GM19463 (cell line): ENCODE results near the gene FAM118A.
"Not testable (repeated sequence)": the region's sequence is repeated elsewhere in the genome, so short reads cannot be mapped to it uniquely, and the experiment has no call there.

Experiments used
- ATAC-seq: cut with Tn5 transposase; IDR thresholded peaks from one replicate; pipeline ENCODE4 v1.9.1; 2021; ENCODE audit warnings: mild to moderate bottlenecking, moderate library complexity; ENCODE audit not compliant: unreplicated experiment

FAM118A gene

DNA sequence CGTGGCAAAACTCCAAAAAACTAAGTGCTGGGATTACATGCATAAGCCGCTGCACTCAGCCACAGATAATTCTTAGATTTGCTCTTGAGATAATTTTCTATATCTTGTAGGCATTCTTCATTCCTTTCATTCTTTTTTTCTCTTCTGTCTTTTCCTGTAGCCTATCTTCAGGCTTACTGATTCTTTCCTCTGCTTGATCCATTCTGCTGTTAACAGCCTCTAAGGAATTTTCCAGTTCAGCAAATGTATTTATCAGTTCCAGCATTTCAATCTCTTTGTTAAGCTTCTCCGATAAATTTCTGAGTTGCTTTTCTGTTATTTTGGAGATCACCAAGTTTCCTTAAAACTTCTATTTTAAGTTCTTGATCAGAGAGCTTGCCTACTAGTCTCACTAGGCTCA is 57.0 kb downstream of the FAM118A start:
- ATAC-seq = no peak

DNA sequence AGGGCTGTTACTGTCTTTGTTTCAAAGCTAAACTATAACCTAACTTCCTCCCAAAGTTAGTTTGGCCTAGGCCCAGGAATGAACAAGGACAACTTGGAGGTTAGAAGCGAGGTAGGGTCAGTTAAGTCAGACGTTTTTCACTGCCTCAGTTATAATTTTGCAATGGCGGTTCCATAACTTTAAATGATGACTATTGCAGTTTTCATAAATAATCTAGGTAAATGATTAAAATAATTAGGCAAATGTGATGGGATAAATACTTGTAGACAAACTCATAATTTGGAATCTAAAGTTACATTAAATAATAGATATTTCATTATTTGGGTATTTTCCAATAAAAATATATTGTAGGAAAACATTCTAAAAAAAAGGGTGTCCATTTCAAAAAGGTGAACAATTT is 63.9 kb downstream of the FAM118A start:
- ATAC-seq = not testable (repeated sequence)

DNA sequence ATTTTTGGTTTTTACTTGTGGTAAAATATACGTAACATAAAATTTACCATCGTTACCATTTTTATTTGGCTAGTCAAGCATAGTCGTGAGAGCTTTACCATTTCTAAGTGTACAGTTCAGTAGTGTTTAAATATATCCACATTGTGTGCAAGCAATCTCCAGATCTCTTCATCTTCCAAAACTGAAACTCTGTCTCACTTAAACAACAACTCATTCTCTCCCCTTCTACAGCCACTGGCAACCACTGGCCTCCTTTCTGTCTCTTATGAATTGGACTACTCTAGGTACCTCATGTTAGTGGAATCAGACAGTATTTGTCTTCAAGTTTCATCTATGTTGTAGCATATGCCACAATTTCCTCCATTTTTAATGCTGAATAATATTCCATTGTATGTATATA is 66.3 kb downstream of the FAM118A start:
- no peak for ATAC-seq

DNA sequence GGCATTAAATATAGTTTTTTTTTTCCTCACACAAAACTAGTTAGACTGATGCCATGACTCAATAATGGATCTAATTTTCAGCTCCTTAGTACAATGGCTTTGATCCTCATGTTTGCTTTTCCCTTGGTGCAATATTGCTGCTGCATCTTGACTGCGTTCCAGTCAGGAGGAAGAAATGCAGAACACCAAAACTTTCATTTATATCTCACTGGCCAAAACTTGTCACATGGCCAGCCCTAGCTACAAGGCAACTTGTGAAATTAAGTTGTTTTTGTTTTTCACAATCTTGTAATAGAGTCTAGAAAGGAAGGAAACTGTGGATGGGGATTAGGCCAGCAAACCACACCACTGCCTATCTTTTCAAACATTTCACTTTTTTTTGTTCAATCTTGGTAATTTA is 67.0 kb downstream of the FAM118A start:
- ATAC-seq = no peak

DNA sequence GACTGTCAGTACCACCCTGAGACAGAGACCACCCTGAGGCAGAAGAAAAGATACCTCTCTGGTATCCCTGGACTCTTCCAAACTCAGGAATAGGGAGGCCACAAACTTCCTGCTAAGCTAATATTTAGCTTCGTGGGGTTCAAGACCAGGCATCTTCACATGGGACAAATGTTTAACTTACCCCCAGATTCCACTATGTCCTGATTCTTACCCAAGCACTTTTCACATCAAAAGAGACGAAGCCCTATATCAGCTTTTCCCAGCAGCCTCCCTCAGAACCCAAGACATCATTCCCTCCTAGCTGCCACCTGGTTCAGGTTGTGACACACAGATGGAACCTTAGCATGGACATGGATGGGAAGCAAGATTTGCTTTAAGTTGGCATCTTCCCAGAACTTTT is 71.6 kb downstream of the FAM118A start:
- no peak for ATAC-seq

DNA sequence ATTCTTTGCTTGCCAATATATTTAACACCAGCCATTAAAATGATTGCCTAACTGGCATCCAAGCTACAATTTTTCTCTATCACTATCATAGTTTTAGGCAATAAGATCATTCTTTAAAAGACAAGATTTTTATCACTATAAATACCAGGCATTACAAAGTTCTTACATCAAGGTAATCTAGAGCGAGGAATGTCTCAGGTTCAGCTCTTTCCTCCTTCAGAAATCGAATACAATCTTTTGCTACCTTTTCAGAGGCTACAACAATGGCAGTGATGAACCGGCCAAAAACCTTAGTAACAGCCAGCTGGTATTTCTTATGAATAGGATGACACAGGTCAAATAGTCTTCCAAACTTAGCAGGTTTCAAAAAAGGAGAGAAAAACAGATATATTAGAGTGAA is 79.8 kb downstream of the FAM118A start:
- no peak for ATAC-seq
